ENCODE measurements around the gene SLC25A26. TPM values are rescaled to one million over a fixed set of nuclear protein-coding genes. Genes with fewer than 3 reads are reported as not detected.

Gene SLC25A26
- total RNA-seq, 4 donors from 2014 or later = 4.2 to 17.3 (median 12.2) TPM

GRCh38 chr3:66427951-66428474 lies 207.2 kb downstream of the SLC25A26 start:
- WGBS, 2 donors (ENCODE audit: low coverage in 1 of 2) = 69 to 71% methylated on average over 4 to 5 of the region's 5 CpGs
- intact Hi-C loops (cut with DNase I; ENCODE audit: low total_unique reads) (no loop called here), in situ Hi-C loops (cut with MboI; ENCODE audit: low pct_ligation_motif_present in 1 of 4, low pct_unique_long_range_greater_than_20kb in 1 of 4, low sequenced_read_pairs in 3 of 4) (no loop called here)
- no peaks in the 10 kb centered on the region for H3K9me3 ChIP-seq
- H3K4me1 ChIP-seq = peaks cover 5 to 51% (median 26%) of the 10 kb centered on the region in 4 donors
- no peak for DNase-seq
- TF ChIP-seq POLR2AphosphoS5 (IDR thresholded peaks at IDR 0.05) = peak in 1 of 3 donors; percentile 10
- TF ChIP-seq CTCF (IDR thresholded peaks at IDR 0.05) = no peak
- peak overlapping the region; percentile 59 to 87 (median 76) for H3K27ac ChIP-seq
- H3K27me3 ChIP-seq = no peaks in the 10 kb centered on the region
- no peaks in the 10 kb centered on the region for H3K36me3 ChIP-seq
- H3K4me3 ChIP-seq = no peak overlapping the region

Small RNAs within 50 kb of the gene (small RNA-seq; reads per million reads assigned to genes)
- 0 reads per million in 4 donors for gene RN7SL482P
- gene RNU6-787P = 0 reads per million in 4 donors

Other genes with a start within 250 kb of the SLC25A26 start
- 100 to 1,000 TPM in 1 of 4 donors, 10 to 100 TPM in 3; 50.8 to 190 (median 67.4) TPM for gene MAGI1, start 182.1 kb upstream of the SLC25A26 start, total RNA-seq

All from transverse colon (tissue), 4 donors.